Pancreas (tissue), 10 donors: Measurements from ENCODE around the gene PPWD1. TPM values are rescaled to one million over a fixed set of nuclear protein-coding genes. Genes with fewer than 3 reads are reported as not detected.
"Not testable (repeated sequence)": the region's sequence is repeated elsewhere in the genome, so short reads cannot be mapped to it uniquely, and the experiment has no call there.

Experiments
- ATAC-seq, 4 donors: fragments of 200-7000 bp; cut with Tn5 transposase; one replicate each; pipeline versions ENCODE4 v1.8.0 to v1.9.1; 2020; ENCODE audit warnings: mild to moderate bottlenecking in 4 of 4, moderate library complexity in 4 of 4
- DNase-seq, 6 donors: peaks; one replicate each; pipeline ENCODE4 v3.0.0-alpha.2; 2020
- FAIRE-seq: peaks from 2 replicates; lab custom pipeline; 2012; peaks lifted over from hg19 to GRCh38; lab: Jason Lieb, UNC
- H3K27ac ChIP-seq, 4 donors: fragments of 200-600 bp; sonication (generic); 1 replicate in 3 of 4; 2 replicates in 1 of 4; pipeline versions ENCODE4 v1.5.0 to v1.8.0; 2020
- H3K27me3 ChIP-seq, 4 donors: fragments of 200-600 bp; one replicate each; pipeline ENCODE4 v1.8.0; 2021
- H3K36me3 ChIP-seq, 3 donors: fragments of 200-600 bp; sonication (generic) in 1 of 3; one replicate each; pipeline versions ENCODE4 v1.5.0 to v1.8.0; 2020 to 2021
- H3K4me1 ChIP-seq, 3 donors: fragments of 200-600 bp; one replicate each; pipeline ENCODE4 v1.8.0; 2021
- H3K4me3 ChIP-seq, 4 donors: fragments of 200-600 bp; sonication (generic) in 2 of 4; one replicate each; pipeline versions ENCODE4 v1.5.0 to v1.8.0; 2020 to 2021
- H3K9me3 ChIP-seq, 4 donors: fragments of 200-600 bp; one replicate each; pipeline ENCODE4 v1.8.0; 2021
- CTCF ChIP-seq, 4 donors: fragments of 200-600 bp; sonication (generic) in 3 of 4; IDR thresholded peaks; one replicate each; pipeline versions ENCODE4 v1.5.0 to v1.8.0; 2021; ENCODE audit warnings: antibody characterized with exemption in 4 of 4
- WGBS, 2 donors: extraction: QIAGEN DNeasy Blood & Tissue Kit; methylation state at CpG; one replicate each; pipeline ENCODE4 v1.1.7; 2013; 5-methylcytosine and 5-hydroxymethylcytosine counted together
- intact Hi-C, 3 donors: fragments of 100-400 bp; cut with DNase I; formaldehyde crosslinking; loops; one replicate each; pipeline versions ENCODE4 v1.11.1 to v1.14.2; 2022
- polyA plus RNA-seq, 2 donors: library from polyadenylated mRNA; stranded (reverse); fragments of 200-250 nt; gene quantifications; one replicate each; pipeline ENCODE4 v1.2.3, GENCODE V29; 2013
- total RNA-seq, 6 donors: library from RNA; stranded (reverse); fragmentation: NEBNext Ultra II Directional in 4 of 6; extraction: Animal tissue kit (Norgen Biotek cat#: 25700) in 4 of 6; gene quantifications; one replicate each; pipeline versions ENCODE4 v1.2.1 to v1.2.4, GENCODE V29; 2021 to 2023
- donor health status: healthy with polysubstance abuse.
- donor health status: DM: no; HTN: no; CAD: no; lungs with moderate emphysema.
- donor health status: DM: no; HTN: no; CAD: no.
- donor health status: control.
- donor health status: control.
- donor health status: Bipolar disorder and iron deficiency.
- donor health status: DM: yes; HTN: yes; CAD: no.
- donor health status: DM: no; HTN: no; CAD: no.
- donor health status: DM: no; HTN: no; CAD: no.
- donor health status: DM: yes; HTN: yes; CAD: no.

PPWD1 gene
- total and polyA plus RNA-seq, 8 donors = 7.6 to 40.4 (median 14.2) TPM

- no peak overlapping the region for H3K4me3 ChIP-seq
- DNase-seq (no peak), FAIRE-seq (no peak), ATAC-seq (no peak)
- TF ChIP-seq CTCF (IDR thresholded peaks at IDR 0.05) = no peak
- intact Hi-C loops = no loop called here
- no peak overlapping the region for H3K27ac ChIP-seq
- H3K27me3 ChIP-seq = no peaks in the 10 kb centered on the region
- WGBS, 2 donors = 88 to 89% methylated on average over 2 of the region's 2 CpGs
- peaks cover 0 to 4% (median 0%) of the 10 kb centered on the region in 3 donors for H3K36me3 ChIP-seq
- H3K4me1 ChIP-seq = no peaks in the 10 kb centered on the region
- H3K9me3 ChIP-seq = no peaks in the 10 kb centered on the region
Observed at GRCh38 chr5:65570598-65571226, 7.6 kb downstream of the PPWD1 start.

- H3K4me1 ChIP-seq = no peaks in the 10 kb centered on the region
- no peak overlapping the region for H3K27ac ChIP-seq
- DNase-seq (no peak), ATAC-seq (no peak), FAIRE-seq (no peak)
- H3K4me3 ChIP-seq = no peak overlapping the region
- peaks cover 0 to 10% (median 0%) of the 10 kb centered on the region in 3 donors for H3K36me3 ChIP-seq
- intact Hi-C loops = no loop called here
- no peak for TF ChIP-seq CTCF (IDR thresholded peaks at IDR 0.05)
- no peaks in the 10 kb centered on the region for H3K27me3 ChIP-seq
- no peaks in the 10 kb centered on the region for H3K9me3 ChIP-seq
Observed at GRCh38 chr5:65577141-65577540, 14.0 kb downstream of the PPWD1 start.

DNA sequence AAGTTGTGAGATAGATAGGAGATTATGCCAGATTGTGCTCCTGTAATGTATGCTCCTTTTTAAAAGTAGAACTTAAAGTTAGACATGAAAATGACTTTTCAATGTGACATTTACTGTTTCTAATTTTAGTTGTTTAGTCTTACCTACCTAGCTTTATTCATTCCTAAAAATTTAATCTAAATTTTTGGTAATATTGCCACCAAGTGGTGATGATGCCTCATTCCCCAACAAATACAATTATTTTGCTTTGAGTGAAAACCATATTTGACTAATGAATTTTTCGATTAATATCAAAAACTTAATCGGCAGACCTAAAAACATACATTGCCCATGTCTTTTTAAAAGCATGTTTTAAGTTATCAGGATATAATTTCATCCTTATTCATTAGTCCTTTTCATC lies 25.6 kb downstream of the PPWD1 start:
- 78 to 88% methylated on average over 2 of the region's 2 CpGs for WGBS, 2 donors
- H3K4me3 ChIP-seq = no peak overlapping the region
- ATAC-seq (no peak), DNase-seq (no peak), FAIRE-seq (no peak)
- no peak overlapping the region for H3K27ac ChIP-seq
- H3K4me1 ChIP-seq = no peaks in the 10 kb centered on the region
- no peak for TF ChIP-seq CTCF (IDR thresholded peaks at IDR 0.05)
- intact Hi-C loops = no loop called here
- no peaks in the 10 kb centered on the region for H3K27me3 ChIP-seq
- H3K36me3 ChIP-seq = peaks cover 0 to 32% (median 7%) of the 10 kb centered on the region in 3 donors
- H3K9me3 ChIP-seq = no peaks in the 10 kb centered on the region

GRCh38 chr5:65601761-65602160 lies 38.7 kb downstream of the PPWD1 start:
- intact Hi-C loops, H3K4me1 ChIP-seq, DNase-seq, H3K27ac ChIP-seq, FAIRE-seq, H3K9me3 ChIP-seq, H3K27me3 ChIP-seq, H3K4me3 ChIP-seq, ATAC-seq: not testable (repeated sequence)
- WGBS, 2 donors = 95 to 98% methylated on average over 1 of the region's 1 CpG
- peaks cover 2 to 26% (median 3%) of the 10 kb centered on the region in 3 donors for H3K36me3 ChIP-seq

- Histone ChIP-seq H3K36me3 (peaks cover 3 to 21% (median 8%) of the 10 kb centered on the region in 3 donors), H3K4me1 (peaks cover 7 to 24% (median 23%) of the 10 kb centered on the region in 3 donors), H3K27ac (peak overlapping the region in 2 of 4 donors; percentile 58 to 61), H3K9me3 (no peaks in the 10 kb centered on the region), H3K4me3 (no peak overlapping the region), H3K27me3 (no peaks in the 10 kb centered on the region)
- FAIRE-seq = no peak
- WGBS, 2 donors = 13 to 14% methylated on average over 3 of the region's 3 CpGs
- peak; percentile 92 to 99 (median 97) for ATAC-seq
- TF ChIP-seq CTCF (IDR thresholded peaks at IDR 0.05) = no peak
- intact Hi-C loops = no loop called here
- peak in 3 of 6 donors; percentile 52 to 62 (median 52) for DNase-seq
Observed at GRCh38 chr5:65611524-65611923, 48.4 kb downstream of the PPWD1 start.
